HCT116 (cell line): Measurements from ENCODE around the gene PDE4B. TPM values are rescaled to one million over a fixed set of nuclear protein-coding genes. Genes with fewer than 3 reads are reported as not detected.

Source experiments
- ATAC-seq: fragments of 200-7000 bp; cut with Tn5 transposase; 2 replicates; pipeline ENCODE4 v1.9.1; 2020; ENCODE audit warnings: mild to moderate bottlenecking, moderate library complexity
- BruUV-seq: library from RNA; stranded (reverse); fragments of 400-500 nt; replicated peaks from 2 replicates; lab custom pipeline; 2021; lab: Mats Ljungman, UMichigan
- CTCF ChIA-PET: fragments of 300-600 bp; sonication (Branson Sonifier 250); formaldehyde crosslinking; loops from one replicate; lab custom pipeline; 2021; ENCODE audit warnings: antibody characterized with exemption; lab: Charles Lee
- POLR2A ChIA-PET: fragments of 300-600, 350-600 bp; sonication (Branson Sonifier 250); formaldehyde crosslinking; loops from one replicate; lab custom pipeline; 2021; ENCODE audit warnings: antibody characterized with exemption; lab: Charles Lee
- RAD21 ChIA-PET, 2 experiments: fragments of 300-600 bp; sonication (Branson Sonifier 250); formaldehyde crosslinking; loops; one replicate each; lab custom pipeline; 2023; ENCODE audit warnings: low total read pairs in 2 of 2; ENCODE audit not compliant: uncharacterized antibody in 2 of 2, unreplicated experiment in 2 of 2, low non-redundant PET in 1 of 2; lab: Charles Lee
- DNase-seq: peaks from one replicate; pipeline ENCODE4 v3.0.0-alpha.2; 2010; ENCODE audit warnings: low read depth, low spot score
- H2AFZ ChIP-seq: fragments of 200-600 bp; shearing (Covaris generic), sonication (generic); 2 replicates; pipeline ENCODE4 v1.6.1; 2017; ENCODE audit warnings: low read depth, mixed run types, mixed read lengths, antibody characterized with exemption, low read length; ENCODE audit not compliant: poor library complexity, severe bottlenecking
- H3K27ac ChIP-seq: 2 replicates; pipeline ENCODE4 v1.5.1; 2012; ENCODE audit warnings: low read depth, low read length
- H3K27me3 ChIP-seq: fragments of 200-600 bp; sonication (generic); 2 replicates; pipeline ENCODE4 v1.6.1; 2016; ENCODE audit warnings: mixed run types, low read length, mixed read lengths; ENCODE audit not compliant: insufficient read depth
- H3K36me3 ChIP-seq, 2 experiments: fragments of 200-500 bp in 1 of 2; fragments of 200-600 bp in 1 of 2; sonication (Bioruptor generic) in 1 of 2; sonication (generic) in 1 of 2; 2 replicates each; pipeline versions ENCODE4 v1.5.1 to v1.6.1; 2014 to 2016; ENCODE audit warnings: low read length in 2 of 2, inconsistent platforms in 1 of 2, mixed read lengths in 1 of 2, mixed run types in 1 of 2; ENCODE audit not compliant: insufficient read depth in 2 of 2, control insufficient read depth in 1 of 2
- H3K4me1 ChIP-seq, 2 experiments: fragments of 200-600 bp in 1 of 2; sonication (generic) in 1 of 2; 2 replicates each; pipeline versions ENCODE4 v1.5.1 to v1.6.1; 2012 to 2017; ENCODE audit warnings: low read length in 2 of 2, inconsistent platforms in 1 of 2, mild to moderate bottlenecking in 1 of 2, mixed read lengths in 1 of 2, mixed run types in 1 of 2, moderate library complexity in 1 of 2; ENCODE audit not compliant: insufficient read depth in 2 of 2, control insufficient read depth in 1 of 2
- H3K4me2 ChIP-seq: fragments of 200-600 bp; sonication (generic); 2 replicates; pipeline ENCODE4 v1.6.1; 2017; ENCODE audit warnings: mixed run types, low read length, mixed read lengths
- H3K4me3 ChIP-seq, 2 experiments: fragments of 200-600 bp in 1 of 2; sonication (generic) in 1 of 2; replicated peaks in 1 of 2; 2 replicates each; pipeline ENCODE4 v1.5.1; 2011 to 2016; ENCODE audit warnings: low read length in 2 of 2, control low read depth in 1 of 2, low read depth in 1 of 2, mild to moderate bottlenecking in 1 of 2, mixed read lengths in 1 of 2, mixed run types in 1 of 2
- H3K79me2 ChIP-seq: fragments of 200-600 bp; sonication (generic); 2 replicates; pipeline ENCODE4 v1.6.1; 2017; ENCODE audit warnings: mild to moderate bottlenecking, mixed run types, low read length, moderate library complexity, mixed read lengths; ENCODE audit not compliant: insufficient read depth
- H3K9ac ChIP-seq: fragments of 200-600 bp; sonication (generic); 2 replicates; pipeline ENCODE4 v1.6.1; 2016; ENCODE audit warnings: low read length, mixed read lengths
- H3K9me2 ChIP-seq: fragments of 200-600 bp; sonication (generic), shearing (Covaris generic); 2 replicates; pipeline ENCODE4 v1.6.1; 2017; ENCODE audit warnings: mixed run types, mild to moderate bottlenecking, moderate library complexity; ENCODE audit not compliant: insufficient read depth
- H3K9me3 ChIP-seq, 2 experiments: fragments of 200-500 bp in 1 of 2; fragments of 200-600 bp in 1 of 2; sonication (Bioruptor generic) in 1 of 2; sonication (generic) in 1 of 2; 2 replicates each; pipeline ENCODE4 v1.6.1; 2014 to 2017; ENCODE audit warnings: low read length in 2 of 2, mixed read lengths in 2 of 2, inconsistent platforms in 1 of 2, low read depth in 1 of 2, mild to moderate bottlenecking in 1 of 2, mixed run types in 1 of 2, moderate library complexity in 1 of 2; ENCODE audit not compliant: control insufficient read depth in 1 of 2, insufficient read depth in 1 of 2
- H4K20me1 ChIP-seq: fragments of 200-600 bp; sonication (generic), shearing (Covaris generic); 2 replicates; pipeline ENCODE4 v1.6.1; 2017; ENCODE audit warnings: mixed run types, mild to moderate bottlenecking, moderate library complexity; ENCODE audit not compliant: insufficient read depth
- CBX3 ChIP-seq: IDR thresholded peaks from 2 replicates; pipeline ENCODE4 v1.6.1; 2012; ENCODE audit warnings: low read depth
- ELF1 ChIP-seq: IDR thresholded peaks from 2 replicates; pipeline ENCODE4 v1.6.1; 2012; ENCODE audit warnings: low read depth, borderline replicate concordance
- EZH2 ChIP-seq: fragments of 200-600 bp; sonication (generic); IDR thresholded peaks from 2 replicates; pipeline ENCODE4 v1.6.1; 2017; ENCODE audit warnings: antibody characterized with exemption, mixed run types
- EZH2phosphoT487 ChIP-seq: fragments of 200-600 bp; IDR thresholded peaks from 2 replicates; pipeline ENCODE4 v1.6.1; 2018; ENCODE audit warnings: antibody characterized with exemption, borderline replicate concordance
- FOSL1 ChIP-seq: IDR thresholded peaks from 2 replicates; pipeline ENCODE4 v1.6.1; 2012; ENCODE audit warnings: low read depth
- POLR2A ChIP-seq: IDR thresholded peaks from 2 replicates; pipeline ENCODE4 v1.7.0; 2011; ENCODE audit warnings: borderline replicate concordance; ENCODE audit not compliant: insufficient read depth, insufficient read length; ENCODE audit errors: extremely low read depth
- POLR2AphosphoS5 ChIP-seq: IDR thresholded peaks from 2 replicates; pipeline ENCODE4 v1.6.1; 2011; ENCODE audit warnings: mild to moderate bottlenecking, low read depth, low read length, moderate library complexity
- RAD21 ChIP-seq: IDR thresholded peaks from 2 replicates; pipeline ENCODE4 v1.6.1; 2012; ENCODE audit warnings: low read depth, mild to moderate bottlenecking
- SIN3A ChIP-seq: IDR thresholded peaks from 2 replicates; pipeline ENCODE4 v1.6.1; 2012; ENCODE audit warnings: low read depth
- TCF7L2 ChIP-seq: IDR thresholded peaks from 2 replicates; pipeline ENCODE4 v1.7.0; 2011; ENCODE audit warnings: borderline replicate concordance, inconsistent platforms; ENCODE audit not compliant: insufficient read depth, insufficient read length; ENCODE audit errors: extremely low read depth
- ZFX ChIP-seq: fragments of 450-650 bp; IDR thresholded peaks from 2 replicates; pipeline ENCODE4 v1.6.1; 2017
- intact Hi-C: fragments of 100-400 bp; cut with micrococcal nuclease; formaldehyde crosslinking; loops from 2 replicates; pipeline ENCODE4 v1.10.0; 2022
- total RNA-seq: library from RNA; stranded (reverse); gene quantifications from one replicate; pipeline ENCODE4 v1.2.1, GENCODE V29; 2021; ENCODE audit not compliant: unreplicated experiment
- TF ChIP-seq, protein P1 (sequence below): IDR thresholded peaks from 2 replicates; pipeline ENCODE4 v1.6.1; 2012
- TF ChIP-seq, protein P2 (sequence below): IDR thresholded peaks from 2 replicates; pipeline ENCODE4 v1.6.1; 2012

PDE4B gene
- total RNA-seq, 1 experiment from 2014 or later: 76.9 TPM

DNA sequence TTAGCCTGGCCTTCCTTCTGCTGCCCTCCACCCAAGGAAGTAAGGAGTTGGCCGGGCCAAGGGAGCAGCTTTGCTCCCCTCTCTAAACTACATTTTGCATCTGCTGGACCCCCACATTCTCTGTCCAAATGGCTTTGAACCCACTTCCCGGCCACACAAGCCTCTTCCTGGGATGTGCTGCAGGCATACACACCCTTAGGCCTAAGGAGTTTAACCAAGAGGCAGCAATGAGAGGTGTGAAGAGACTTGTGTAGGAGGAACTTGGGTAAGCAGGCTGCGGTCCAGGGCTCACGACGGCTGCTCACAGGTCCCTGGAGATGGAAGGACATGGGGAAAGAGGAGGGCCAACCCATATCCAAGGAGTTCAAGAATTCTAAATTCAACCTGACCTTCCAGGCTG lies 544.6 kb downstream of the PDE4B start:
- no peaks in the 10 kb centered on the region for H3K9me3 ChIP-seq
- no TSS peak for BruUV-seq
- RAD21 ChIA-PET: no interaction called here
- TF ChIP-seq FOSL1 (no peak), SIN3A (no peak), ZFX (no peak; the same call in 1 of the 2 replicates), POLR2A (no peak), TCF7L2 (no peak), CBX3 (no peak), ELF1 (no peak), EZH2phosphoT487 (no peak), EZH2 (no peak)
- TF ChIP-seq, protein P1, sequence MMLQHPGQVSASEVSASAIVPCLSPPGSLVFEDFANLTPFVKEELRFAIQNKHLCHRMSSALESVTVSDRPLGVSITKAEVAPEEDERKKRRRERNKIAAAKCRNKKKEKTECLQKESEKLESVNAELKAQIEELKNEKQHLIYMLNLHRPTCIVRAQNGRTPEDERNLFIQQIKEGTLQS: no peak
- TF ChIP-seq, protein P2, sequence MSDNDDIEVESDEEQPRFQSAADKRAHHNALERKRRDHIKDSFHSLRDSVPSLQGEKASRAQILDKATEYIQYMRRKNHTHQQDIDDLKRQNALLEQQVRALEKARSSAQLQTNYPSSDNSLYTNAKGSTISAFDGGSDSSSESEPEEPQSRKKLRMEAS: no peak
- TF ChIP-seq, all 23 proteins: peak for 0
- peaks cover 84 to 93% of the 10 kb centered on the region in 2 experiments for H3K4me1 ChIP-seq
- H4K20me1 ChIP-seq: no peaks in the 10 kb centered on the region
- ChIA-PET CTCF (no interaction called here), POLR2A (interaction anchor here (1.5 to 1.8 kb wide), 2 partner anchors 10 to 13 kb away, joined by 3 to 6 read pairs; no protein-coding TSS in a partner anchor)
- no peaks in the 10 kb centered on the region for H3K27me3 ChIP-seq
- DNase-seq: no peak
- no peak for ATAC-seq
- H3K4me3 ChIP-seq: no peak overlapping the region
- H3K9ac ChIP-seq: no peak overlapping the region
- H3K27ac ChIP-seq: peak overlapping the region; percentile 96
- peaks cover 0 to 48% of the 10 kb centered on the region in 2 experiments; a peak in 2 of 4 replicates for H3K36me3 ChIP-seq
- no peak overlapping the region for H2AFZ ChIP-seq
- no peaks in the 10 kb centered on the region for H3K9me2 ChIP-seq
- H3K4me2 ChIP-seq: peak overlapping the region; percentile 83
- intact Hi-C loops: no loop called here
- peaks cover 100% of the 10 kb centered on the region for H3K79me2 ChIP-seq

DNA sequence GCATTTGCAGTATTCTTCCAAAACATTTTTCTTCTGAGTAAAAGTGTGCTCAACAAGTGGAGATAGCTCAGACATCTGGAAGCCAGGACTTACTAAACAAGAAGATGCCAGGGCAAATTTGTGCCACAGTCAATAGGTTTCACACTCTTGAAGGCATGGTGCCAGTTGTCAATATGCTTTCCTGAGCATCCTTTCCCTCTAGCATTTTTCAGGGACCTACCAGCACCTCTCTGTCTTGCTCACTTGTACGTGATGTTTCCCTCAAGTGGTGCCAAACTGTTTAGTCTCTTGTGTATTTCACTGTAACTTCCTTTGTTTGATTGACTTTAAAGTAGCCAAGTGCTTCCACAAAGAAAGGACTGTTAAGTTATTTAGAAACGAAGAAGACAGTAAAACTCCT lies 547.2 kb downstream of the PDE4B start:
- peak overlapping the region; percentile 63 for H3K4me2 ChIP-seq
- intact Hi-C loops: no loop called here
- no peaks in the 10 kb centered on the region for H3K9me3 ChIP-seq
- peaks cover 0 to 35% of the 10 kb centered on the region in 2 experiments; a peak in 2 of 4 replicates for H3K36me3 ChIP-seq
- RAD21 ChIA-PET: no interaction called here
- POLR2A ChIA-PET: no interaction called here
- H3K4me1 ChIP-seq: peaks cover 93 to 98% of the 10 kb centered on the region in 2 experiments
- H3K4me3 ChIP-seq: peak overlapping the region in 1 of 2 experiments; percentile 13; a peak in 1 of 4 replicates
- peaks cover 100% of the 10 kb centered on the region for H3K79me2 ChIP-seq
- ATAC-seq (peak; percentile 21; the same call in 1 of the 2 replicates), DNase-seq (no peak)
- TF ChIP-seq RAD21: no peak
- TF ChIP-seq, protein P2: peak; percentile 30; the same call in 1 of the 2 replicates
- TF ChIP-seq POLR2AphosphoS5: peak; percentile 48; the same call in 1 of the 2 replicates
- no peaks in the 10 kb centered on the region for H3K27me3 ChIP-seq
- BruUV-seq: no TSS peak
- H2AFZ ChIP-seq: no peak overlapping the region
- H3K27ac ChIP-seq: peak overlapping the region; percentile 96
- H3K9ac ChIP-seq: peak overlapping the region; percentile 61
- H4K20me1 ChIP-seq: no peaks in the 10 kb centered on the region
- H3K9me2 ChIP-seq: no peaks in the 10 kb centered on the region
- CTCF ChIA-PET: no interaction called here
